Endothelial cell of umbilical vein (primary cell): ENCODE measurements around the gene LIN54. TPM values are rescaled to one million over a fixed set of nuclear protein-coding genes. Genes with fewer than 3 reads are reported as not detected.
A peak's percentile ranks its signal among the peaks of the same experiment; 100 is the strongest.

Experiments
- BruUV-seq: library from RNA; stranded (reverse); fragments of 400-500 nt; replicated peaks from 2 replicates; lab custom pipeline; 2021; lab: Mats Ljungman, UMichigan
- CTCF ChIA-PET: fragments of 300-600, 350-600 bp; sonication (Branson Sonifier 250); formaldehyde crosslinking; loops from one replicate; lab custom pipeline; 2021; ENCODE audit warnings: antibody characterized with exemption, inconsistent platforms; lab: Charles Lee
- POLR2A ChIA-PET: fragments of 300-600, 350-600 bp; sonication (Branson Sonifier 250); formaldehyde crosslinking; loops from one replicate; lab custom pipeline; 2021; ENCODE audit warnings: antibody characterized with exemption, inconsistent platforms; lab: Charles Lee
- DNase-seq: peaks from one replicate; pipeline ENCODE4 v3.0.0-alpha.2; 2011; ENCODE audit warnings: low read depth, low spot score
- FAIRE-seq: peaks from 2 replicates; lab custom pipeline; 2011; peaks lifted over from hg19 to GRCh38; lab: Jason Lieb, UNC
- H2AFZ ChIP-seq: 2 replicates; pipeline ENCODE4 v1.6.0; 2012; ENCODE audit warnings: low read depth, low read length, control low read depth, inconsistent platforms
- H3K27ac ChIP-seq: 2 replicates; pipeline ENCODE4 v1.5.1; 2011; ENCODE audit warnings: low read depth, mild to moderate bottlenecking, control low read depth, low read length, moderate library complexity; ENCODE audit not compliant: insufficient read depth
- H3K27me3 ChIP-seq, 2 experiments: 2 replicates each; pipeline versions ENCODE4 v1.6.0 to v1.6.1; 2011; ENCODE audit warnings: low read length in 2 of 2, mixed read lengths in 1 of 2; ENCODE audit not compliant: control insufficient read depth in 2 of 2, insufficient read depth in 2 of 2
- H3K36me3 ChIP-seq, 2 experiments: 2 replicates in 1 of 2; 3 replicates in 1 of 2; pipeline ENCODE4 v1.5.1; 2011; ENCODE audit warnings: low read length in 2 of 2, mild to moderate bottlenecking in 1 of 2, moderate library complexity in 1 of 2; ENCODE audit not compliant: control insufficient read depth in 2 of 2, insufficient read depth in 2 of 2; ENCODE audit errors: extremely low read depth in 1 of 2
- H3K4me1 ChIP-seq: 3 replicates; pipeline ENCODE4 v1.5.1; 2011; ENCODE audit warnings: mild to moderate bottlenecking, low read length; ENCODE audit not compliant: control insufficient read depth, insufficient read depth; ENCODE audit errors: extremely low read depth
- H3K4me2 ChIP-seq: 2 replicates; pipeline ENCODE4 v1.6.1; 2011; ENCODE audit warnings: low read length, control low read depth, mixed read lengths; ENCODE audit not compliant: insufficient read depth
- H3K4me3 ChIP-seq, 3 experiments: fragments of 200-600 bp in 1 of 3; sonication (generic), shearing (Covaris generic) in 1 of 3; replicated peaks in 1 of 3; 2 replicates each; pipeline ENCODE4 v1.5.1; 2011 to 2016; ENCODE audit warnings: control low read depth in 3 of 3, low read length in 3 of 3, mild to moderate bottlenecking in 2 of 3, inconsistent platforms in 1 of 3, low read depth in 1 of 3, moderate library complexity in 1 of 3; ENCODE audit not compliant: insufficient read depth in 1 of 3
- H3K79me2 ChIP-seq: 2 replicates; pipeline ENCODE4 v1.6.0; 2012; ENCODE audit warnings: low read length, inconsistent platforms; ENCODE audit not compliant: control insufficient read depth, insufficient read depth
- H3K9ac ChIP-seq: replicated peaks from 2 replicates; pipeline ENCODE3; 2011; ENCODE audit warnings: low read length, control low read depth; ENCODE audit not compliant: insufficient read depth; ENCODE audit errors: extremely low read depth
- H3K9me1 ChIP-seq: replicated peaks from 3 replicates; pipeline ENCODE4 v1.6.0; 2011; ENCODE audit warnings: mild to moderate bottlenecking, low read length; ENCODE audit not compliant: control insufficient read depth, insufficient read depth; ENCODE audit errors: extremely low read depth
- H3K9me3 ChIP-seq: replicated peaks from 2 replicates; pipeline ENCODE4 v1.5.1; 2012; ENCODE audit warnings: low read length, inconsistent platforms; ENCODE audit not compliant: control insufficient read depth, insufficient read depth
- H4K20me1 ChIP-seq: replicated peaks from 2 replicates; pipeline ENCODE3; 2011; ENCODE audit warnings: mild to moderate bottlenecking, low read length; ENCODE audit not compliant: control insufficient read depth, insufficient read depth; ENCODE audit errors: extremely low read depth
- EZH2 ChIP-seq: IDR thresholded peaks from 2 replicates; pipeline ENCODE4 v1.6.1; 2012; ENCODE audit warnings: borderline replicate concordance, low read depth, mild to moderate bottlenecking, moderate library complexity, low read length, inconsistent platforms; ENCODE audit not compliant: severe bottlenecking
- FOS ChIP-seq: IDR thresholded peaks from 2 replicates; pipeline ENCODE4 v1.6.1; 2011; ENCODE audit warnings: mild to moderate bottlenecking, low read length, moderate library complexity, borderline replicate concordance; ENCODE audit not compliant: insufficient read depth
- JUN ChIP-seq: IDR thresholded peaks from 2 replicates; pipeline ENCODE4 v1.6.1; 2011; ENCODE audit warnings: borderline replicate concordance, low read depth; ENCODE audit not compliant: insufficient read length, insufficient read depth
- MYC ChIP-seq: IDR thresholded peaks from one replicate; pipeline ENCODE4 v1.6.1; 2011; ENCODE audit warnings: mild to moderate bottlenecking, low read depth, low read length
- POLR2A ChIP-seq: IDR thresholded peaks from 2 replicates; pipeline ENCODE4 v1.6.1; 2012; ENCODE audit warnings: low read depth, mild to moderate bottlenecking, control low read depth, low read length
- POLR2AphosphoS5 ChIP-seq: IDR thresholded peaks from 2 replicates; pipeline ENCODE4 v1.6.1; 2012; ENCODE audit warnings: low read depth, mild to moderate bottlenecking, control low read depth, low read length, moderate library complexity; ENCODE audit not compliant: insufficient read depth
- dilution Hi-C: fragments of 300-500 bp; cut with MboI; formaldehyde crosslinking; loops from one replicate; pipeline ENCODE4 v1.15.0; 2019; ENCODE audit warnings: low sequenced_read_pairs; ENCODE audit not compliant: extremely low pct_ligation_motif_present
- intact Hi-C: fragments of 100-400 bp; cut with micrococcal nuclease; formaldehyde crosslinking; loops from one replicate; pipeline ENCODE4 v1.10.0; 2022
- polyA plus RNA-seq, 4 experiments: library from polyadenylated mRNA; depleted of rRNA in 3 of 4; stranded (reverse) in 3 of 4; unstranded in 1 of 4; fragments of >200 nt; gene quantifications; 2 replicates each; pipeline versions ENCODE4 v1.2.1 to v1.2.3, GENCODE V29; 2011 to 2012; ENCODE audit warnings: missing spikeins in 1 of 4
- total RNA-seq: library from RNA; stranded (reverse); gene quantifications from 2 replicates; pipeline ENCODE4 v1.2.3, GENCODE V29; 2021
- TF ChIP-seq, protein P1 (sequence below), 2 donors: IDR thresholded peaks; 1 replicate in 1 of 2; 2 replicates in 1 of 2; pipeline ENCODE4 v1.5.1; 2011; ENCODE audit warnings: low read length in 2 of 2, mild to moderate bottlenecking in 2 of 2, moderate library complexity in 2 of 2, control low read depth in 1 of 2, inconsistent platforms in 1 of 2, low read depth in 1 of 2; ENCODE audit not compliant: insufficient read depth in 1 of 2; ENCODE audit errors: extremely low read depth in 1 of 2
- TF ChIP-seq, protein P2 (sequence below): IDR thresholded peaks from 2 replicates; pipeline ENCODE4 v1.6.1; 2011; ENCODE audit not compliant: insufficient read depth, insufficient read length

The LIN54 gene
- total and polyA plus RNA-seq, 2 donors (not counting 3 experiments of a cell fraction or from before 2014, with no cell fraction given): 6.2 to 15.7 TPM

DNA sequence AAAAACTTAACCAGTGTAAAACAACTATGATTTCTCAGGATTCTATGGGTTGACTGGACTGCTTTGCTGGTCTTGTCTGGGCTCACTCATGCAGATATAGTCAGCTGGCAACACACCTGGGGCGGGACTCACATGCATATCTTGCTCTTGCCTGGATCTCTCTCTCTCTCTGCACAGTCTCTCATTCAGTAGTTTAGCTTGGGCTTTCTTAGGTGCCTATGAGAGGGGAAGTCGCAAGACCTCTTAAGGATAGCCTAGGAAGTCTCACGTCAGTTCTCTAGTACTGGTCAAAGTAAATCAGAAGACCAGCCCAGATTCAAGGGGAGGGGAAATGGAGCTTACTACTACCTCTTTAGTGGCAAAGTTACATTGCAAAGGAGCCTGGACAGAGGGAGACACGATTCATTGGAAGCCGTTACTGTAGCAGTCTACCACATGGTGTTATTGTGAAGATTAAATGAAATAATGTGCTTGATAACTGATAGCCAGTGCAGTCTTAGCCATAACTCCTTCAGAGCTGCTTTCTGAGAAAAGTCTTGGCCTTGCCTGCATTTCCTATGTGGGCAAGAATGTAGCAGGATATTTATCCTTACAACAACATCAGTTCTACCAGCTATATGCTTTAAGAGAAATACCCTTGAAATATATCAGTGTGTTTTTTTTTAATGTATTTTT is 26.5 kb upstream of the LIN54 start:
- H3K4me3 ChIP-seq: peak overlapping the region in 1 of 3 experiments; percentile 59
- CTCF ChIA-PET: interaction anchor here (0.6 to 2.4 kb wide), 20 partner anchors 10 to 575 kb away, joined by 3 to 17 read pairs (median 4); partner anchors contain the start of gene SCD5
- peak; percentile 52 for DNase-seq
- peaks cover 57% of the 10 kb centered on the region for H3K79me2 ChIP-seq
- no TSS peak for BruUV-seq
- H3K9me3 ChIP-seq: no peaks in the 10 kb centered on the region
- peak overlapping the region; percentile 40 for H3K27ac ChIP-seq
- no peaks in the 10 kb centered on the region for H3K9me1 ChIP-seq
- TF ChIP-seq, protein P1, sequence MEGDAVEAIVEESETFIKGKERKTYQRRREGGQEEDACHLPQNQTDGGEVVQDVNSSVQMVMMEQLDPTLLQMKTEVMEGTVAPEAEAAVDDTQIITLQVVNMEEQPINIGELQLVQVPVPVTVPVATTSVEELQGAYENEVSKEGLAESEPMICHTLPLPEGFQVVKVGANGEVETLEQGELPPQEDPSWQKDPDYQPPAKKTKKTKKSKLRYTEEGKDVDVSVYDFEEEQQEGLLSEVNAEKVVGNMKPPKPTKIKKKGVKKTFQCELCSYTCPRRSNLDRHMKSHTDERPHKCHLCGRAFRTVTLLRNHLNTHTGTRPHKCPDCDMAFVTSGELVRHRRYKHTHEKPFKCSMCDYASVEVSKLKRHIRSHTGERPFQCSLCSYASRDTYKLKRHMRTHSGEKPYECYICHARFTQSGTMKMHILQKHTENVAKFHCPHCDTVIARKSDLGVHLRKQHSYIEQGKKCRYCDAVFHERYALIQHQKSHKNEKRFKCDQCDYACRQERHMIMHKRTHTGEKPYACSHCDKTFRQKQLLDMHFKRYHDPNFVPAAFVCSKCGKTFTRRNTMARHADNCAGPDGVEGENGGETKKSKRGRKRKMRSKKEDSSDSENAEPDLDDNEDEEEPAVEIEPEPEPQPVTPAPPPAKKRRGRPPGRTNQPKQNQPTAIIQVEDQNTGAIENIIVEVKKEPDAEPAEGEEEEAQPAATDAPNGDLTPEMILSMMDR (IDR thresholded peaks at IDR 0.05; ENCODE audit: extremely low read depth in 1 of 2, insufficient read depth in 1 of 2, low read depth in 1 of 2, low read length in 2 of 2): no peak
- TF ChIP-seq FOS: no peak
- no peak for TF ChIP-seq EZH2
- TF ChIP-seq MYC: no peak
- TF ChIP-seq POLR2A: no peak
- TF ChIP-seq JUN: no peak
- no peak for TF ChIP-seq POLR2AphosphoS5
- TF ChIP-seq, protein P2, sequence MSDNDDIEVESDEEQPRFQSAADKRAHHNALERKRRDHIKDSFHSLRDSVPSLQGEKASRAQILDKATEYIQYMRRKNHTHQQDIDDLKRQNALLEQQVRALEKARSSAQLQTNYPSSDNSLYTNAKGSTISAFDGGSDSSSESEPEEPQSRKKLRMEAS: no peak
- no peaks in the 10 kb centered on the region for H4K20me1 ChIP-seq
- no peak for FAIRE-seq
- peak overlapping the region; percentile 34 for H3K9ac ChIP-seq
- POLR2A ChIA-PET: no interaction called here
- intact Hi-C loops: loop anchor here (10.0 kb wide), 1 partner anchor 418 kb away; the partner anchor contains the start of genes HELQ and MRPS18C
- H3K4me2 ChIP-seq: peak overlapping the region; percentile 96
- H3K4me1 ChIP-seq: peaks cover 28% of the 10 kb centered on the region
- peak overlapping the region; percentile 66 for H2AFZ ChIP-seq
- H3K27me3 ChIP-seq: no peaks in the 10 kb centered on the region
- dilution Hi-C loops: no loop called here
- H3K36me3 ChIP-seq: no peaks in the 10 kb centered on the region
